ENCODE measurements around the gene MRFAP1.
"Not testable (repeated sequence)": the region's sequence is repeated elsewhere in the genome, so short reads cannot be mapped to it uniquely, and the experiment has no call there.

DNA sequence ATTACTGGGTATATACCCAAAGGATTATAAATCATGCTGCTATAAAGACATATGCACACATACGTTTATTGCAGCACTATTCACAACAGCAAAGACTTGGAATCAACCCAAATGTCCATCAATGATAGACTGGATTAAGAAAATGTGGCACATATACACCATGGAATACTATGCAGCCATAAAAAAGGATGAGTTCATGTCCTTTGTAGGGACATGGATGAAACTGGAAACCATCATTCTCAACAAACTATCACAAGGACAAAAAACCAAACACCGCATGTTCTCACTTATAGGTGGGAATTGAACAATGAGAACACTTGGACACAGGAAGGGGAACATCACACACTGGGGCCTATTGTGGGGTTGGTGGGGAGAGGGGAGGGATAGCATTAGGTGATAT, 14.8 kb downstream of the MRFAP1 start:
- TF ChIP-seq, protein P1, sequence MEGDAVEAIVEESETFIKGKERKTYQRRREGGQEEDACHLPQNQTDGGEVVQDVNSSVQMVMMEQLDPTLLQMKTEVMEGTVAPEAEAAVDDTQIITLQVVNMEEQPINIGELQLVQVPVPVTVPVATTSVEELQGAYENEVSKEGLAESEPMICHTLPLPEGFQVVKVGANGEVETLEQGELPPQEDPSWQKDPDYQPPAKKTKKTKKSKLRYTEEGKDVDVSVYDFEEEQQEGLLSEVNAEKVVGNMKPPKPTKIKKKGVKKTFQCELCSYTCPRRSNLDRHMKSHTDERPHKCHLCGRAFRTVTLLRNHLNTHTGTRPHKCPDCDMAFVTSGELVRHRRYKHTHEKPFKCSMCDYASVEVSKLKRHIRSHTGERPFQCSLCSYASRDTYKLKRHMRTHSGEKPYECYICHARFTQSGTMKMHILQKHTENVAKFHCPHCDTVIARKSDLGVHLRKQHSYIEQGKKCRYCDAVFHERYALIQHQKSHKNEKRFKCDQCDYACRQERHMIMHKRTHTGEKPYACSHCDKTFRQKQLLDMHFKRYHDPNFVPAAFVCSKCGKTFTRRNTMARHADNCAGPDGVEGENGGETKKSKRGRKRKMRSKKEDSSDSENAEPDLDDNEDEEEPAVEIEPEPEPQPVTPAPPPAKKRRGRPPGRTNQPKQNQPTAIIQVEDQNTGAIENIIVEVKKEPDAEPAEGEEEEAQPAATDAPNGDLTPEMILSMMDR (conservative IDR thresholded peaks at IDR 0.05), result not testable (repeated sequence)
- TF ChIP-seq ZFX (IDR thresholded peaks at IDR 0.05), result not testable (repeated sequence)
